ENCODE results near the gene EIF2S2. TPM values are rescaled to one million over a fixed set of nuclear protein-coding genes. Genes with fewer than 3 reads are reported as not detected.

Gene EIF2S2
- total RNA-seq, 1 experiment from 2014 or later: 124 TPM

DNA sequence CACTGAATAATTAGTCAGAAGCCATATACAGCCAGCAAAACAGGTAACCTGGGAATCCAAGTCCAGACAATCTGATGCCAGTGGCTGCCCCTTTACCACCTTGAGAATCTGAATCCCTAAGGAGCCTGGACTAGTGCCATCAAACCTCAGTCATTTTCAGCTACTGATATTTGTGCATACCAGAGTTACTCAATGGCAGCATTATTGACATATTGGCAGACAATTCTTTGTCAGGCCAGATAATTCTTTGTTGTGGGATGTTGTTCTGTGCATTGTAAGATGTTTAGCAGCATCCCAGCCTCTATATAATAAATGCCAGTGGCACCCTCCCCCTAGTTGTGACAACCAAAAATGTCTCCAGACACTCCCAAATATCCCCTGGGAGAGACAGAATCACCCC is 3.2 kb upstream of the EIF2S2 start (continued):
- TF ChIP-seq GABPB1 (CRISPR knock-in tag; IDR thresholded peaks at IDR 0.05) (no peak), SMAD3 (CRISPR knock-in tag; IDR thresholded peaks at IDR 0.05; ENCODE audit: borderline replicate concordance) (no peak)

DNA sequence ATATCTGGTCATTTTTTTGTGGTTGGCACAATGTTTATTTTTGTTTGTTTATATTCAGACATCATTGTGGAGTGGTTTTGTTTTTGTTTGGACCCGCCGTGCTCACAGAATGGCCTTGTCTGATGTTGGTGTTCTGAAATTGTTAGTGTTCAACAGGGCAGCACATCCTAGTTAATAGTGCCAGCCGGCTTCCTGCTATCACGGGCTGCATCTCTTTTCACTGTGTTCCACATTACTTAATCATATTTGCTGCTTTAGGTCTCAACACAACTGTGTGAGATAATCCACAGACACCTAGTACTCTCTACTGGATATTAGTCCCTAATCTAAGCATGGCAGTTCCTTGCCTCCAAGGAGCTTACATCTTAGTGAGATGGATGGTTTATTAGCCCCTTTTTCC is 2.8 kb upstream of the EIF2S2 start:
- TF ChIP-seq NR2C2 (CRISPR knock-in tag; IDR thresholded peaks at IDR 0.05): no peak
- TF ChIP-seq, protein P1, sequence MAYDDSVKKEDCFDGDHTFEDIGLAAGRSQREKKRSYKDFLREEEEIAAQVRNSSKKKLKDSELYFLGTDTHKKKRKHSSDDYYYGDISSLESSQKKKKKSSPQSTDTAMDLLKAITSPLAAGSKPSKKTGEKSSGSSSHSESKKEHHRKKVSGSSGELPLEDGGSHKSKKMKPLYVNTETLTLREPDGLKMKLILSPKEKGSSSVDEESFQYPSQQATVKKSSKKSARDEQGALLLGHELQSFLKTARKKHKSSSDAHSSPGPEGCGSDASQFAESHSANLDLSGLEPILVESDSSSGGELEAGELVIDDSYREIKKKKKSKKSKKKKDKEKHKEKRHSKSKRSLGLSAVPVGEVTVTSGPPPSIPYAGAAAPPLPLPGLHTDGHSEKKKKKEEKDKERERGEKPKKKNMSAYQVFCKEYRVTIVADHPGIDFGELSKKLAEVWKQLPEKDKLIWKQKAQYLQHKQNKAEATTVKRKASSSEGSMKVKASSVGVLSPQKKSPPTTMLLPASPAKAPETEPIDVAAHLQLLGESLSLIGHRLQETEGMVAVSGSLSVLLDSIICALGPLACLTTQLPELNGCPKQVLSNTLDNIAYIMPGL (CRISPR knock-in tag; IDR thresholded peaks at IDR 0.05): no peak
- TF ChIP-seq ZNF219 (CRISPR knock-in tag; IDR thresholded peaks at IDR 0.05; ENCODE audit: borderline replicate concordance): no peak
- no peak for TF ChIP-seq MXD4 (CRISPR knock-in tag; IDR thresholded peaks at IDR 0.05; ENCODE audit: borderline replicate concordance)
- TF ChIP-seq CREM (CRISPR knock-in tag; IDR thresholded peaks at IDR 0.05): no peak
- TF ChIP-seq, protein P2, sequence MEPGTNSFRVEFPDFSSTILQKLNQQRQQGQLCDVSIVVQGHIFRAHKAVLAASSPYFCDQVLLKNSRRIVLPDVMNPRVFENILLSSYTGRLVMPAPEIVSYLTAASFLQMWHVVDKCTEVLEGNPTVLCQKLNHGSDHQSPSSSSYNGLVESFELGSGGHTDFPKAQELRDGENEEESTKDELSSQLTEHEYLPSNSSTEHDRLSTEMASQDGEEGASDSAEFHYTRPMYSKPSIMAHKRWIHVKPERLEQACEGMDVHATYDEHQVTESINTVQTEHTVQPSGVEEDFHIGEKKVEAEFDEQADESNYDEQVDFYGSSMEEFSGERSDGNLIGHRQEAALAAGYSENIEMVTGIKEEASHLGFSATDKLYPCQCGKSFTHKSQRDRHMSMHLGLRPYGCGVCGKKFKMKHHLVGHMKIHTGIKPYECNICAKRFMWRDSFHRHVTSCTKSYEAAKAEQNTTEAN (CRISPR knock-in tag; IDR thresholded peaks at IDR 0.05): no peak
- TF ChIP-seq, protein P3, sequence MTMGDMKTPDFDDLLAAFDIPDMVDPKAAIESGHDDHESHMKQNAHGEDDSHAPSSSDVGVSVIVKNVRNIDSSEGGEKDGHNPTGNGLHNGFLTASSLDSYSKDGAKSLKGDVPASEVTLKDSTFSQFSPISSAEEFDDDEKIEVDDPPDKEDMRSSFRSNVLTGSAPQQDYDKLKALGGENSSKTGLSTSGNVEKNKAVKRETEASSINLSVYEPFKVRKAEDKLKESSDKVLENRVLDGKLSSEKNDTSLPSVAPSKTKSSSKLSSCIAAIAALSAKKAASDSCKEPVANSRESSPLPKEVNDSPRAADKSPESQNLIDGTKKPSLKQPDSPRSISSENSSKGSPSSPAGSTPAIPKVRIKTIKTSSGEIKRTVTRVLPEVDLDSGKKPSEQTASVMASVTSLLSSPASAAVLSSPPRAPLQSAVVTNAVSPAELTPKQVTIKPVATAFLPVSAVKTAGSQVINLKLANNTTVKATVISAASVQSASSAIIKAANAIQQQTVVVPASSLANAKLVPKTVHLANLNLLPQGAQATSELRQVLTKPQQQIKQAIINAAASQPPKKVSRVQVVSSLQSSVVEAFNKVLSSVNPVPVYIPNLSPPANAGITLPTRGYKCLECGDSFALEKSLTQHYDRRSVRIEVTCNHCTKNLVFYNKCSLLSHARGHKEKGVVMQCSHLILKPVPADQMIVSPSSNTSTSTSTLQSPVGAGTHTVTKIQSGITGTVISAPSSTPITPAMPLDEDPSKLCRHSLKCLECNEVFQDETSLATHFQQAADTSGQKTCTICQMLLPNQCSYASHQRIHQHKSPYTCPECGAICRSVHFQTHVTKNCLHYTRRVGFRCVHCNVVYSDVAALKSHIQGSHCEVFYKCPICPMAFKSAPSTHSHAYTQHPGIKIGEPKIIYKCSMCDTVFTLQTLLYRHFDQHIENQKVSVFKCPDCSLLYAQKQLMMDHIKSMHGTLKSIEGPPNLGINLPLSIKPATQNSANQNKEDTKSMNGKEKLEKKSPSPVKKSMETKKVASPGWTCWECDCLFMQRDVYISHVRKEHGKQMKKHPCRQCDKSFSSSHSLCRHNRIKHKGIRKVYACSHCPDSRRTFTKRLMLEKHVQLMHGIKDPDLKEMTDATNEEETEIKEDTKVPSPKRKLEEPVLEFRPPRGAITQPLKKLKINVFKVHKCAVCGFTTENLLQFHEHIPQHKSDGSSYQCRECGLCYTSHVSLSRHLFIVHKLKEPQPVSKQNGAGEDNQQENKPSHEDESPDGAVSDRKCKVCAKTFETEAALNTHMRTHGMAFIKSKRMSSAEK (CRISPR knock-in tag; IDR thresholded peaks at IDR 0.05; ENCODE audit: borderline replicate concordance): no peak
- TF ChIP-seq ZNF317 (CRISPR knock-in tag; IDR thresholded peaks at IDR 0.05; ENCODE audit: borderline replicate concordance, low read depth): no peak
- TF ChIP-seq NR1H2 (CRISPR knock-in tag; IDR thresholded peaks at IDR 0.05): no peak
- TF ChIP-seq OVOL2 (CRISPR knock-in tag; IDR thresholded peaks at IDR 0.05; ENCODE audit: borderline replicate concordance): no peak
- Mint-ChIP-seq H3K9me3 (no peaks in the 10 kb centered on the region), H3K4me3 (no peak overlapping the region), H3K4me1 (peaks cover 15% of the 10 kb centered on the region), H3K27ac (no peak overlapping the region), H3K36me3 (peaks cover 13% of the 10 kb centered on the region), H3K27me3 (ENCODE audit: low read depth) (peaks cover 2% of the 10 kb centered on the region)
- no peak for ATAC-seq
- DNase-seq (ENCODE audit: low spot score): no peak
- CTCF ChIA-PET: no interaction called here
- POLR2A ChIA-PET: no interaction called here

DNA sequence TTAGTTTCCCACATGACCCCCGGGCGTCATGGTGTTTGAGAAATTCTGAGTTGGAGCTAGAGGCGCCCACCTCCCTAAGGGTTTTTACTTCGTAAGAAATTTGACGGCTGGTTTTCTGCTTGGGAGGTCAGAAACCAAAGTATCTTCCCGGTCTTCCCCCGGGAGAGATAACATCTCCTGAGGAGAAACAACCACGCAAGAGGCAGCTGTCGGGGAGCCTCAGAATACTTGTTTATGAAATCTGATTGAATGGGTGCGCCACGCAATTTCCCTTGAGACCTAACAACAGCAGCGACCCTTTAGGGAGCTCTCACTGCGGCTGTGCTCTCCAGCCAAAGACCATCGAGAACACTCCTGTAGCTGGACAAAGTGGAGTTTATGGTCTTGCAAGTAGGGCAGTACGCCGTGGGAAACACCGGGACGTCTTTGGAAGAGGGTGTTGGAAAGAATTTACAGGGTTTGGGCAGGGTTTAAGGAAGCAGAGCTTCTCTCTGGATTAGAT is 608 bp upstream of the EIF2S2 start:
- Mint-ChIP-seq H3K27ac (peak overlapping the region; percentile 97), H3K4me1 (peaks cover 34% of the 10 kb centered on the region)
- peak; percentile 12 for DNase-seq (ENCODE audit: low spot score)
- no peak for TF ChIP-seq JAZF1 (CRISPR knock-in tag; IDR thresholded peaks at IDR 0.05)
- TF ChIP-seq ZNF423 (CRISPR knock-in tag; IDR thresholded peaks at IDR 0.05): no peak
- no peak for TF ChIP-seq ZNF396 (CRISPR knock-in tag; IDR thresholded peaks at IDR 0.05; ENCODE audit: borderline replicate concordance)
- TF ChIP-seq, protein P4, sequence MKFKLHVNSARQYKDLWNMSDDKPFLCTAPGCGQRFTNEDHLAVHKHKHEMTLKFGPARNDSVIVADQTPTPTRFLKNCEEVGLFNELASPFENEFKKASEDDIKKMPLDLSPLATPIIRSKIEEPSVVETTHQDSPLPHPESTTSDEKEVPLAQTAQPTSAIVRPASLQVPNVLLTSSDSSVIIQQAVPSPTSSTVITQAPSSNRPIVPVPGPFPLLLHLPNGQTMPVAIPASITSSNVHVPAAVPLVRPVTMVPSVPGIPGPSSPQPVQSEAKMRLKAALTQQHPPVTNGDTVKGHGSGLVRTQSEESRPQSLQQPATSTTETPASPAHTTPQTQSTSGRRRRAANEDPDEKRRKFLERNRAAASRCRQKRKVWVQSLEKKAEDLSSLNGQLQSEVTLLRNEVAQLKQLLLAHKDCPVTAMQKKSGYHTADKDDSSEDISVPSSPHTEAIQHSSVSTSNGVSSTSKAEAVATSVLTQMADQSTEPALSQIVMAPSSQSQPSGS (CRISPR knock-in tag; IDR thresholded peaks at IDR 0.05; ENCODE audit: borderline replicate concordance, low read depth): no peak
- TF ChIP-seq MYBL2 (CRISPR knock-in tag; IDR thresholded peaks at IDR 0.05): no peak
- TF ChIP-seq EMX1 (CRISPR knock-in tag; IDR thresholded peaks at IDR 0.05): no peak
- TF ChIP-seq, protein P5, sequence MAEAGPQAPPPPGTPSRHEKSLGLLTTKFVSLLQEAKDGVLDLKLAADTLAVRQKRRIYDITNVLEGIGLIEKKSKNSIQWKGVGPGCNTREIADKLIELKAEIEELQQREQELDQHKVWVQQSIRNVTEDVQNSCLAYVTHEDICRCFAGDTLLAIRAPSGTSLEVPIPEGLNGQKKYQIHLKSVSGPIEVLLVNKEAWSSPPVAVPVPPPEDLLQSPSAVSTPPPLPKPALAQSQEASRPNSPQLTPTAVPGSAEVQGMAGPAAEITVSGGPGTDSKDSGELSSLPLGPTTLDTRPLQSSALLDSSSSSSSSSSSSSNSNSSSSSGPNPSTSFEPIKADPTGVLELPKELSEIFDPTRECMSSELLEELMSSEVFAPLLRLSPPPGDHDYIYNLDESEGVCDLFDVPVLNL (CRISPR knock-in tag; IDR thresholded peaks at IDR 0.05; ENCODE audit: borderline replicate concordance, low read depth): no peak
- TF ChIP-seq, protein P3 (CRISPR knock-in tag; IDR thresholded peaks at IDR 0.05; ENCODE audit: borderline replicate concordance): no peak

More for the DNA sequence above, 608 bp upstream of the EIF2S2 start:
- H3K4me3 Mint-ChIP-seq: peak overlapping the region; percentile 94
- POLR2A ChIA-PET: interaction anchor here (0.6 to 2.1 kb wide), 19 partner anchors 8 to 764 kb away, joined by 3 to 9 read pairs (median 4); partner anchors contain the start of genes AHCY, CHMP4B and RALY
- H3K27me3 Mint-ChIP-seq (ENCODE audit: low read depth): peaks cover 2% of the 10 kb centered on the region
- peak; percentile 7 for ATAC-seq
- H3K36me3 Mint-ChIP-seq: peaks cover 29% of the 10 kb centered on the region
- no peaks in the 10 kb centered on the region for H3K9me3 Mint-ChIP-seq
- CTCF ChIA-PET: interaction anchor here (0.6 to 2.1 kb wide), 13 partner anchors 17 to 380 kb away, joined by 3 to 9 read pairs (median 4); partner anchors contain the start of gene RALY

Data from WTC11 (cell line).